Right atrium auricular region (tissue), 2 donors: Measurements from ENCODE around the gene NECAP2. TPM values are rescaled to one million over a fixed set of nuclear protein-coding genes. Genes with fewer than 3 reads are reported as not detected.

Experiments
- DNase-seq: peaks from one replicate; pipeline ENCODE4 v3.0.0-alpha.2; 2019; ENCODE audit warnings: low spot score
- H3K27ac ChIP-seq, 2 donors: fragments of 200-600 bp; sonication (generic); 1 replicate in 1 of 2; 2 replicates in 1 of 2; pipeline ENCODE4 v1.5.1; 2016 to 2019
- H3K27me3 ChIP-seq, 2 donors: fragments of 200-600 bp; sonication (generic); one replicate each; pipeline versions ENCODE4 v1.5.1 to v1.6.0; 2017 to 2019
- H3K36me3 ChIP-seq: fragments of 200-600 bp; sonication (generic); one replicate; pipeline ENCODE4 v1.5.1; 2016
- H3K4me1 ChIP-seq, 2 donors: fragments of 200-600 bp; sonication (generic); one replicate each; pipeline versions ENCODE4 v1.5.1 to v1.6.0; 2017 to 2019
- H3K4me3 ChIP-seq, 2 donors: fragments of 200-600 bp; sonication (generic); 1 replicate in 1 of 2; 2 replicates in 1 of 2; pipeline ENCODE4 v1.5.1; 2017 to 2019; ENCODE audit warnings: mild to moderate bottlenecking in 1 of 2, moderate library complexity in 1 of 2
- H3K9me3 ChIP-seq, 2 donors: fragments of 200-600 bp; sonication (generic); one replicate each; pipeline ENCODE4 v1.5.1; 2019
- CTCF ChIP-seq, 2 donors: fragments of 200-600 bp; sonication (generic); IDR thresholded peaks; one replicate each; pipeline ENCODE4 v1.5.1; 2019; ENCODE audit warnings: antibody characterized with exemption in 2 of 2
- total RNA-seq, 2 donors: library from RNA; depleted of rRNA; stranded (reverse); fragments of >200 nt; gene quantifications; one replicate each; pipeline ENCODE4 v1.1.0, GENCODE V29; 2016

The NECAP2 gene
- 10 to 100 TPM; 16.2 to 29.9 TPM for total RNA-seq

DNA sequence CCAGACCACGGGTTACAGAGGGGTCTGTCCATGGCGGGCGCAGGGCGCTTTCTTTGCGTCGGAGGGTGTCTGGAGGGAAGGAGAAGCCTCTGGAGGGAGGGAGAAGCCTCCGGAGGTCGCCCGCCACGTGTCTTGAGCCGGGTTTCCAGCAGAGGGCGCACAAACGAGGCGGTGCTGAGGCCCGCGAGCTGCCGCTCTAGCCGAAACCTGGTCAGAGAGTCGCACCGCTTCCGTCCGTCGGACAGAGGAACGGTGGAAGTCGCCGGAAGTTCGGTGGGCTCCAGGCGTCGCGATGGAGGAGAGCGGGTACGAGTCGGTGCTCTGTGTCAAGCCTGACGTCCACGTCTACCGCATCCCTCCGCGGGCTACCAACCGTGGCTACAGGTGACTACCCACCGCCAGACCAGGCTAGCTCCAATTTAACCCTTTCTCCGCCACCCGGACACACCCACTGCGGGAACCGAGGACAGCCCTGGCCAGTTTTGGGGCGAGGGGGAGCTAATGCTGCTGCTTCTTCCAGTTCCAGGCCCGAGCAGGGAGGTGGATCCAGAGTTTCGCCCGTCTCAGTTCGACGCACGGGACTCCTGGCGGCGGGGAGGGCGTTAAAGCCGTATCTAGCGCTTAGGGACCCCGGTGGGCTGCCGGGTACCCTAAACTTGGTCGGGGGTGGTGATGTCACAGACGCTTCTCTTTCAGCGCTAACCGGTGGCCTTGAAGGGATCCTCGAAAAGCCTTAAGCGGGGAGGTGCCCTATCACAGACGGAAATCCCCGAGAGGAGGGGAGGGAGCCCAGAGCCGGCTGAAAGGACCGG lies at the start of gene NECAP2:
NECAP2 (plus strand) TSS at position 255 of the 812 bp plus-strand sequence; CDS start at position 293, 38 bp downstream.
- Histone ChIP-seq H3K4me3 (peak within 1 kb of the TSS; percentile 80 to 89), H3K4me1 (peaks cover 0 to 33% of the 10 kb centered on the region in 2 donors), H3K27me3 (no peaks in the 10 kb centered on the region), H3K36me3 (peaks cover 23% of the 10 kb centered on the region), H3K27ac (peak within 1 kb of the TSS; percentile 73 to 81), H3K9me3 (no peaks in the 10 kb centered on the region)
- DNase-seq: peak; percentile 89
- TF ChIP-seq CTCF (IDR thresholded peaks at IDR 0.05): peak; percentile 79 to 94

DNA sequence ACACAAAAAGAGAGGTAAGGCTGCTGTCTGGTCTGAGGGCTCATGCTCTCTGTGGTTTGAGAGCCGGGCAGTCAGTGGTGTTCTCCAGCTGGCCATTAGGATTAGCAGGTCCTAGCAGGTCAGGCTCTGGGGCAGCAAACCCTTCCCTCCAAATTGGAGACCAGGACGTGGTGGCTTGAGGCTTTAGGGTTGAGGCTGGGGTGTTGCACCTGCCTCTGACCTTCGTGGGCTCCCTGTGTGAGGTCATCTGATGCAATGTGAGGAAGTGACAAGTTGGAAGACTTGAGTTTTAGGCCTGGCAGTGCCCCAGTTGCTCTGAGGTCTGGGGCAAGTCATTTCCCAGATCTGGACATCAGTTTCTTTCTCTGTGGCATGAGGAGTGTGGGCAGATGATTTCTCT lies 49.1 kb upstream of the NECAP2 start:
- Histone ChIP-seq H3K4me3 (no peak overlapping the region), H3K4me1 (peaks cover 0 to 69% of the 10 kb centered on the region in 2 donors), H3K27ac (no peak overlapping the region), H3K36me3 (peaks cover 31% of the 10 kb centered on the region), H3K9me3 (no peaks in the 10 kb centered on the region), H3K27me3 (no peaks in the 10 kb centered on the region)
- no peak for TF ChIP-seq CTCF (IDR thresholded peaks at IDR 0.05)
- DNase-seq: no peak

DNA sequence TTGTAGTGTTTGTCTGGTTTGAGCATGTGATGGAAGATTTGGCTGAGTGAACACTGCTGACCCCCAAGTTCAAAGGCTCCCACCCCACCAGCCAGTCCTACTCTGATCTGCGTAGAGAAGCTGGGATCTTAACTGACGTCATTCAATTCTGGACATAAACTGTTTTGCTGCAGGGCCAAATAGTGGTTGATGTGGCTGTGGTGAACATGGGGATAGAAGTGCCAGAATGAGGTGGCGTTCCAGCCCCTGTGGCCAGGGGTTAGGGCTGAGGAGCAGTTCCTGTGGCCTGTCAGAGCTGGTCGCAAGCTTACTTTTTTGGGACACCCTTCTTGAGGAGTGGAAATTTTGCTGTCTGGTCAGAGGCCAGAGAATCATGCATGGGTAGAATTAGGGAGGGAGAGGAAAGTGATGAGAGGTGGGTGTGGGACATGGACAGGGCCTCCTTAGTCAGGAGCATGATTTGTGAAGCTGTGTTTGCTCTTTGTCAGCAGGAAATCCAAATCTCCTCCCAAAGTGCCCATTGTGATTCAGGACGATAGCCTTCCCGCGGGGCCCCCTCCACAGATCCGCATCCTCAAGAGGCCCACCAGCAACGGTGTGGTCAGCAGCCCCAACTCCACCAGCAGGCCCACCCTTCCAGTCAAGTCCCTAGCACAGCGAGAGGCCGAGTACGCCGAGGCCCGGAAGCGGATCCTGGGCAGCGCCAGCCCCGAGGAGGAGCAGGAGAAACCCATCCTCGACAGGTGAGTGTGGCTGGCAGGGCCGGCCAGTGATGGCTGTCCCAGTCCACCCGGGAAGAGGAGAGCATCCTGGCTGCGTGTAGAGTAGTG lies 47.6 kb upstream of the NECAP2 start:
- Histone ChIP-seq H3K27ac (no peak overlapping the region), H3K27me3 (no peaks in the 10 kb centered on the region), H3K36me3 (peaks cover 38% of the 10 kb centered on the region), H3K4me3 (no peak overlapping the region), H3K4me1 (peaks cover 0 to 61% of the 10 kb centered on the region in 2 donors), H3K9me3 (no peaks in the 10 kb centered on the region)
- TF ChIP-seq CTCF (IDR thresholded peaks at IDR 0.05): no peak
- no peak for DNase-seq

- no peak overlapping the region for H3K27ac ChIP-seq
- no peak for DNase-seq
- TF ChIP-seq CTCF (IDR thresholded peaks at IDR 0.05): no peak
- H3K36me3 ChIP-seq: peaks cover 38% of the 10 kb centered on the region
- no peak overlapping the region for H3K4me3 ChIP-seq
- no peaks in the 10 kb centered on the region for H3K9me3 ChIP-seq
- no peaks in the 10 kb centered on the region for H3K27me3 ChIP-seq
- peaks cover 0 to 57% of the 10 kb centered on the region in 2 donors for H3K4me1 ChIP-seq
Measured at GRCh38 chr1:16393570-16394521, 46.7 kb upstream of the NECAP2 start.

DNA sequence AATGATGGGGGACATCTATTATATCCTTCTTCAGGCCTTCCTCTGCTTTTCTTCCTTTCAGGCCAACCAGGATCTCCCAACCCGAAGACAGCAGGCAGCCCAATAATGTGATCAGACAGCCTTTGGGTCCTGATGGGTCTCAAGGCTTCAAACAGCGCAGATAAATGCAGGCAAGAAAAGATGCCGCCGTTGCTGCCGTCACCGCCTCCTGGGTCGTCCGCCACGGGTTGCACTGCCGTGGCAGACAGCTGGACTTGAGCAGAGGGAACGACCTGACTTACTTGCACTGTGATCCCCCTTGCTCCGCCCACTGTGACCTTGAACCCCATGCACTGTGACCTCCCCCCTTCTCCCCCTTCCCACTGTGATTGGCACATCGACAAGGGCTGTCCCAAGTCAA lies 45.5 kb upstream of the NECAP2 start:
- no peak overlapping the region for H3K27ac ChIP-seq
- no peak for TF ChIP-seq CTCF (IDR thresholded peaks at IDR 0.05)
- DNase-seq: no peak
- H3K27me3 ChIP-seq: no peaks in the 10 kb centered on the region
- peaks cover 0 to 53% of the 10 kb centered on the region in 2 donors for H3K4me1 ChIP-seq
- no peaks in the 10 kb centered on the region for H3K9me3 ChIP-seq
- H3K4me3 ChIP-seq: no peak overlapping the region
- peaks cover 38% of the 10 kb centered on the region for H3K36me3 ChIP-seq
